Effector memory CD8-positive, alpha-beta T cell (primary cell): ENCODE results near the gene VSX1.
A peak's percentile ranks its signal among the peaks of the same experiment; 100 is the strongest.

Experiments used
- ATAC-seq: fragments of 150-1000 bp; cut with Tn5 transposase; replicated peaks from 2 replicates; pipeline ENCODE4 v1.10.0; 2021; ENCODE audit warnings: mild to moderate bottlenecking, moderate library complexity
- DNase-seq, 3 experiments: peaks; one replicate each; pipeline ENCODE4 v3.0.0; 2021
- H3K27ac Mint-ChIP-seq, 2 donors: one replicate each; pipeline ENCODE4 v1.8.0; 2022; ENCODE audit warnings: mild to moderate bottlenecking in 2 of 2, mixed read lengths in 2 of 2, moderate library complexity in 2 of 2
- H3K27me3 Mint-ChIP-seq, 2 donors: one replicate each; pipeline ENCODE4 v1.8.0; 2022; ENCODE audit warnings: mixed read lengths in 2 of 2
- H3K36me3 Mint-ChIP-seq: one replicate; pipeline ENCODE4 v1.8.0; 2022; ENCODE audit warnings: mild to moderate bottlenecking, moderate library complexity, mixed read lengths; ENCODE audit not compliant: insufficient read depth
- H3K4me1 Mint-ChIP-seq, 2 donors: one replicate each; pipeline ENCODE4 v1.8.0; 2022; ENCODE audit warnings: low read depth in 2 of 2, mixed read lengths in 2 of 2
- H3K4me3 Mint-ChIP-seq, 2 donors: one replicate each; pipeline ENCODE4 v1.8.0; 2022; ENCODE audit warnings: mild to moderate bottlenecking in 2 of 2, mixed read lengths in 2 of 2, moderate library complexity in 2 of 2
- H3K9me3 Mint-ChIP-seq, 2 donors: one replicate each; pipeline ENCODE4 v1.8.0; 2022; ENCODE audit warnings: mixed read lengths in 2 of 2

Gene VSX1

DNA sequence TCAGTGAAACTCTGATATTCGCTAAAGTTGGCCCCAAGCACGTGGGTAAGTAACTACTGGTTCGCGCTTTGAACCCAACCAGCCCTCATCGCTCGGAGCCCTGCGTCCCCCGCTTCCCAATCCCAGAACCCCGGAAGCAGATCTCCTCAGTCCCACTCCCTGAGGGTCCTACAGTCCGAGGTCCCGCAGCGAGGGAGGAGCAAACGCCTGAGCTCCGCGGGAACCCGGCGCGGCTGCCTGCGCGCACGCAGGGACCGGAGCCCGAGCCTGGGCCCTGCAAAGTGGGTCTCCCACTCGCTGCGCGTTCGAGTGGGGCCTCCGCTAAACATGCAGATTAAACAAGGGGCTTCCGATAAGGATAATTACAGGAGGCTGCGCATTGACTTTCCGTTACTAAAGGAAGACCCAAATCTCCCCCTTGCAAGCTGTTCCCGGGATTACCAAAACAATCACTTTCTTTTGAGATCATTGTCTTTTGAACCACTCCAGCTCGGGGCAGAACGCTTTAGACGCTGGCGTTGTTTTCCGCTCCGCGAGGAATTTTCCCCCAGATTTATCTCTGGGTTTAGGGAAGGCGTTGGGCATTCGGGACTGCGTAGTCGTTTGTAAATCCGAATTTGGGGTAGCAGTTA, 1.3 kb upstream of the VSX1 start:
- Mint-ChIP-seq H3K4me3 (peak overlapping the region; percentile 60 to 74), H3K27ac (no peak overlapping the region)
- no peak for ATAC-seq

DNA sequence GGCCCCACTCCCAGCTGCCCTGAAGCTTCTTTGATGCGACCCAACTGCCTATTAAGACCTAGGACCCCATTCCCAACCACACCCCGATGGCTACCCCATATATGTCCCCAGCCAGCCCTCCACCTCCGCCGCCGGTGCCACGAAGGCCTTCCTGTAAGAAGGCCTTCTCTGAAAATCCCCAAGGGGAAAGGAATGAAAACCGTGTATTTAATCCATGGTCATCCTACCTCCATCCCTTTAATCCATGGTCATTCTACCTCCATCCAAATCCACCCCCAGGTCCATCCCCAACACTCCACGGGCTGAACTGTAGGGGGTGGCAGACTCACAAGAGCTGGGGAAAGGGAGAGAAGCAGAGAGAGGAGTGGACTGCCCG, 545 bp upstream of the VSX1 start:
- no peak for DNase-seq
- Mint-ChIP-seq H3K36me3 (peaks cover 3% of the 10 kb centered on the region), H3K27ac (no peak overlapping the region), H3K27me3 (peaks cover 72 to 89% of the 10 kb centered on the region in 2 donors), H3K9me3 (no peaks in the 10 kb centered on the region), H3K4me1 (peaks cover 19 to 20% of the 10 kb centered on the region in 2 donors), H3K4me3 (peak overlapping the region; percentile 40 to 51)
- no peak for ATAC-seq

More for the DNA sequence above, 1.3 kb upstream of the VSX1 start:
- Mint-ChIP-seq H3K9me3 (no peaks in the 10 kb centered on the region), H3K36me3 (peaks cover 3% of the 10 kb centered on the region), H3K27me3 (peaks cover 64 to 81% of the 10 kb centered on the region in 2 donors), H3K4me1 (peaks cover 17 to 19% of the 10 kb centered on the region in 2 donors)
- DNase-seq, result no peak

DNA sequence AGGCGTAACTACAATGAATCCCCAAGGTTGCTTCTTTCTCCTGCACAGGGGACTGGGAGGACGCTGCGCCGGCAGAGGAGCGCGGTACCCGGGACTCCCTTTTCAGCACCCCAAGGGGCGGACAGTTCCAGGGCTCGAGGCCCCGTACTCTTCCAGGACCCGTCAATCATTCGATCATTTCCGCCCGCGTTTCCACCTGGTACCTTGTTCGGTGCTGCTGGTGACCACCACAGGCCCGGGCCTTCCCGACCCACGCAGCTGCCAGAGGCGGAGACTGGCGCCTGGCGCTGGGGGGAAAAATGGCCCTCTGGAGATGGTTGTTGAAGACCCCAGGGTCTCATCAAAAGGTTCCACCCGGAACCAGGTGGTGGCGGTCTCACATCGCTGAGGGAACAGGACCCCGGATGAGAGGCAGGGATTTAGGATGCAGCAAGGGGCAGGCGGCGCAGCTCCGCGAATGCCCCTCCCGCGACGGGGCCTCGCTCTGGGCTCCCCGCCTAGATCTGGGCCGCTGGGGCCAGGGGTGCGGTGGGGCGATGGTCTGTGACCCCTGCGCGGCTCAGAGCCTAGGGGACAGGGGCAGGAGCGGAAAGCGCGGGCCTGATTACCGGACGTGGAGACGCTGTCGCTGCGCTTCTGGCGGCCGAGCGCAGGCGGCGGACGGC, 744 bp downstream of the VSX1 start:
- Mint-ChIP-seq H3K4me1 (peaks cover 19 to 24% of the 10 kb centered on the region in 2 donors), H3K27me3 (peaks cover 78 to 93% of the 10 kb centered on the region in 2 donors), H3K27ac (no peak overlapping the region), H3K4me3 (no peak overlapping the region), H3K36me3 (peaks cover 3% of the 10 kb centered on the region), H3K9me3 (no peaks in the 10 kb centered on the region)
- ATAC-seq (peak; percentile 28), DNase-seq (peak in 2 of 3 experiments; percentile 26 to 31)

DNA sequence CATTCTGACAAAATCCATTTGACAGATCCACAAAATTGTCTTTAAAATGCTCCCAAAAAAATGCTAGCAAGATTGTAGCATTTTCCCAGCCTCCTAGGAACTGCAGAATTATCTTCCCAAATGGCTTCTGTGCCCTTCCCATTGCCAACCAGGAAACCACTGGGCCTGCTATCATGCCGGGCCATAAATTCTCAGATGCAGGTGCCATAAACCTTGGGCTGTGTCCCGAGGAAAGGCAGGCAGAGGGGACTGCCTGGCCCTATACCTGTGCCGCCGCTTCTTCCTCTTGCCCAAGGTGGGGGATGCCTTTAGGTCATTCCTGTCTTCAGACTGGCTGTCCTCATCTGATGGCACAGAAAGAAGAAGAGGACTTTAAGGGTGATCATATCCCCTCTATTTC, 2.8 kb downstream of the VSX1 start:
- peaks cover 14 to 17% of the 10 kb centered on the region in 2 donors for H3K4me1 Mint-ChIP-seq
- no peaks in the 10 kb centered on the region for H3K36me3 Mint-ChIP-seq
- H3K4me3 Mint-ChIP-seq, result no peak overlapping the region
- DNase-seq (no peak), ATAC-seq (no peak)
- no peaks in the 10 kb centered on the region for H3K9me3 Mint-ChIP-seq
- H3K27ac Mint-ChIP-seq, result no peak overlapping the region
- peaks cover 68 to 73% of the 10 kb centered on the region in 2 donors for H3K27me3 Mint-ChIP-seq

DNA sequence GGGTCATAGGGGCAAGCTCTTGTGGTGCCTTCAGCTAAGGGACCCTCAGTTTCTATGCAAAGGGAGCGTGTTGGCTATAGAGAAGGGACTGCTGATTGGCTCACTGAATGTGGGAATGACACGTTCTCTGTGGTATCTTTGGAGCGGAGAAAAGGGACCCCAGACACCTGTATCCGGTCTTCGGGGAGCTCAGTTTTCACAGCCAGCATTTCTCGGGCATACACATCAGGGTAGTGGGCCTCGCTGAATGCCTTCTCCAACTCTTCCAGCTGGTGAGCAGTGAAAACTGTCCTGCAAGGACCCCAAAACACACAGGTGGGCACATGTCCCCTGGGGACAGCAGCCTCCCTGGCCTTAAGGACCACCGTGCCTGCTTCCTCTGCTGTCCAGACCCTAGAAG, 3.3 kb downstream of the VSX1 start:
- Mint-ChIP-seq H3K4me3 (no peak overlapping the region), H3K27ac (no peak overlapping the region), H3K9me3 (no peaks in the 10 kb centered on the region), H3K36me3 (no peaks in the 10 kb centered on the region), H3K27me3 (peaks cover 67 to 68% of the 10 kb centered on the region in 2 donors), H3K4me1 (peaks cover 10 to 14% of the 10 kb centered on the region in 2 donors)
- no peak for ATAC-seq
- no peak for DNase-seq

DNA sequence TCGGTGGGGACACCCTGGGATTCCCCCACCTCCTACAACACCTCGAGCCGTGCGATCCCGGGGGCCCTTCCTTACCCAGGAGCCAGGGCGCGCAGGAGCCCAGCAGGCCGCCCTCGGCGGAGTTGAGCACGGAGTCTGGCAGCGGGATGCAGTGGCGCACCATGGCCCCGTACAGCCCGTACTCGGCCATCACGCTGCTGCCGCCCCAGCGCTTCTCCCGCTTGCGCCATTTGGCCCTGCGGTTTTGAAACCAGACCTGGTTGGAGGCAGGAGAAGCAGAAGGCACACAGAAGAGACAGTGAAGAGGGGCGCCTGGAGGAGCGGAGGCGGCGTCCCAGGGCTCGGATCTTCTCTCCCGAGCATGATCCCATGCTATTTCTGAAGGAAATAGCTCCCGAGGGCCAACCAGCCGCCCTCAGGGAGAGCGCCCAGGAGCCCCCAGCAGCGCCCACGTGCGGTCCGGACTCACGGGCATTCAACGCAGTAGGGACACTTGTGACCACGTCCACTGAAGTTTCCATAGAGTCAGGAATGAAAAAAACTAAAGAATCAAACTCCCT, 4.3 kb downstream of the VSX1 start:
- DNase-seq (no peak), ATAC-seq (peak; percentile 27)
- Mint-ChIP-seq H3K9me3 (no peaks in the 10 kb centered on the region), H3K4me1 (peaks cover 5 to 11% of the 10 kb centered on the region in 2 donors), H3K27ac (no peak overlapping the region), H3K36me3 (no peaks in the 10 kb centered on the region), H3K27me3 (peaks cover 58 to 68% of the 10 kb centered on the region in 2 donors), H3K4me3 (no peak overlapping the region)

DNA sequence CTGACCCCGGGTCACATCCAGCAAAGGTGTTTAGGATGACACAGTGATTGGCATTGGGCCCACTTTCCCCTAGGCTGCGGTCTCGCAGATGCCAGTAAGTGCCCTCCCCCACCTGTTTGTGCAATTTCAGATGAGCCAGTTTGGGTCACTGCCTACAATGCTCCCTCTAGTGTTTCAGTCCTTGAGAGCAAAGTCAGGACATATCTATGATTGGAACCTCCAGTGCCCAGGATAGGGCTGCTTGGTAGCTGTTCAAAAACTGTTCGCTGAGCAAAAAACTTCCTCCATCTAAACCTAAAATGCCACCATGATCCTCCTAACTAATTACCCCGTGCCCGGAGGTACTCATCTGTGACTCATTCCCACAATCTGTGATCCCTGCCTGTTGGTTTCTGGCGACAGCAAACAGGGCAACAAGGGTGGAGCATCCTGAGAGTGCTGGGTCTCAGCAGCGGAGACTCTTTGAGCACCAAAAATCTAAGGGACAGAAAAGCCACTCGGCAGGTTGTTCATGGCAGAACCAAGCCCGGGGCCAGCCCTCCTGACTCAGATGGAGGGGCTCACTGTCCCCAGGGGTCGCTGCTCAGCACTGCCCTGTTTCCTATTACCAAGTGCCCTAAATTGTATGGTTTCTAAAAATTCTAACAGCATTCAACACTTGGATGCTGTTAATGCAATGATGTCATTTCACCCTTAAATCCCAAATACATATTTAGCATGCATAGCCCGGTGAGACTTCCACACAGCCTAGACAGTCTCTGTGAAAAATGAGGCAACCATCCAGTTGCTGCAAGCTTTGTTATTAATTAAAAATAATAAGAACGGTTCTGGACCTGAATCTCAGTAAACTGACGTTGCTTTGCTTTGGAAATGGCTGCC, 5.0 kb downstream of the VSX1 start:
- Mint-ChIP-seq H3K27me3 (peaks cover 51 to 67% of the 10 kb centered on the region in 2 donors), H3K36me3 (no peaks in the 10 kb centered on the region), H3K9me3 (no peaks in the 10 kb centered on the region), H3K4me3 (no peak overlapping the region), H3K4me1 (peaks cover 0 to 11% of the 10 kb centered on the region in 2 donors), H3K27ac (no peak overlapping the region)
- no peak for DNase-seq
- ATAC-seq, result peak; percentile 51

DNA sequence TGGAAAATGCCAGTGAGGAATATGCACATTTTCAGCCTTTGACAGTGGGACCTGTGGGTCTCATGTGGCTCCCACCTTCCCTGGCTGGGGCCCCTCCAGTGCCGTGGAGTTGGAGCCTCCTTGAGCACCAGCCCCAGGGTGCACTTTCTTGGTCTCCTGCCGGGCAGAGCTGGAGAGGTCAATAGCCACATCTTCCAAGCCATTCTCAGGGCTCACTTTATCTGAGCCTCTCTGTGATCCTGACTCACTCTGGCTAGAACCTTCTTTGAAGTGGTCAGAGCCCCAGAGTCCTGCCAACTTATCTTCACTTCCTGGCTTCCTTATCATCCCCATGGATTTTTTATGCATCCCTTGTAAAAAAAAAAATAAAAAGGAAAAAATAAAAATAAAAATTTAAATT, 5.7 kb downstream of the VSX1 start:
- Mint-ChIP-seq H3K36me3 (no peaks in the 10 kb centered on the region), H3K27me3 (peaks cover 48 to 75% of the 10 kb centered on the region in 2 donors), H3K9me3 (no peaks in the 10 kb centered on the region), H3K4me1 (peaks cover 0 to 11% of the 10 kb centered on the region in 2 donors), H3K4me3 (no peak overlapping the region), H3K27ac (no peak overlapping the region)
- ATAC-seq (no peak), DNase-seq (no peak)

DNA sequence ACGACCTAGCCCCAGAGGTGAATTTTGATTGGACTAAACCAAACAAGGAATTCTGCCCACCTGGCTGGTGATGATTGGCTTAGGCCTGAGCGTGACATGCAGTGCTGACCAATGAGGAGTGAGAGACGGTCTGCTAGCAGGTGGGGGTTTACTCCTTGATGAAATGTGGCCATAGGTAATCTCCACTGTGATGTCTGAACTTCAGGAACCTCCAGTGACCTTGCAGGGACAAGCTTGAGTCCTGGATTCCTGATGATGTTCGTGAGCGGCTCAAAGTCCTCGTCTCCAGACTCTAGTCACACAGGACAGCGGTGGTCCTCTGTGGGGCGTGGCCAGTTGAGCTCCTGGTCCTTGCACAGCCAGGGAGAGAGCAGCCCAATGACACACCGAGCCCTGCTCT, 8.4 kb downstream of the VSX1 start:
- Mint-ChIP-seq H3K27ac (no peak overlapping the region), H3K4me1 (peaks cover 0 to 7% of the 10 kb centered on the region in 2 donors), H3K9me3 (no peaks in the 10 kb centered on the region), H3K4me3 (no peak overlapping the region), H3K36me3 (no peaks in the 10 kb centered on the region), H3K27me3 (peaks cover 21 to 71% of the 10 kb centered on the region in 2 donors)
- no peak for ATAC-seq
- DNase-seq, result no peak

DNA sequence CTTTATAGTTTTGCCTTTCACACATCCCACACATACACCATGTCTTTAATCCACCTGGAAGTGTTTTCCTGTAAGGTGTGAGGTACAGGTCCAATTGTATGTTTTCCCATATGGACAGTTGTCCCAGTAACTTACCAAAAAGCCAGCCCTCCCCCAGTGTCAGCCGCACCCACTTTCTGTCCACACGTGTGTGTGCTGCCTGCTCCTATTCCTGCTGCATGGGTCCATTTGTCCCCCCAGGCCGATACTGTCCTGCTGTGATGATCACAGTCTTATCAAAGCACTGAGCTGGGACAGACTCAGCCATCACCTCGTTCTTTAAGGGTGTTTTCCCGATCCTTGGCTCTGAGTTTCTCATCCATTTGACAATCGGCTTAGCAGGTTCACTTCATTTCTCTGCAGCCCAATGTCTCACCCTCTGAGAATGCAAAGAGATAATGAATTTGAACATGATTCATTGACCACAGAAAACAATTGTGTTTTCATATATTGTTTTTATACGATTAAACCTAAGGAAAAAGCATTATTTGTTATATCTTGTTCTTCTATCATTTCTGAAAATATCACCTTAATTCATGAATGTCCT, 9.6 kb downstream of the VSX1 start:
- Mint-ChIP-seq H3K36me3 (no peaks in the 10 kb centered on the region), H3K9me3 (no peaks in the 10 kb centered on the region), H3K4me3 (no peak overlapping the region), H3K4me1 (peaks cover 0 to 4% of the 10 kb centered on the region in 2 donors), H3K27ac (no peak overlapping the region), H3K27me3 (peaks cover 9 to 59% of the 10 kb centered on the region in 2 donors)
- DNase-seq (no peak), ATAC-seq (no peak)

DNA sequence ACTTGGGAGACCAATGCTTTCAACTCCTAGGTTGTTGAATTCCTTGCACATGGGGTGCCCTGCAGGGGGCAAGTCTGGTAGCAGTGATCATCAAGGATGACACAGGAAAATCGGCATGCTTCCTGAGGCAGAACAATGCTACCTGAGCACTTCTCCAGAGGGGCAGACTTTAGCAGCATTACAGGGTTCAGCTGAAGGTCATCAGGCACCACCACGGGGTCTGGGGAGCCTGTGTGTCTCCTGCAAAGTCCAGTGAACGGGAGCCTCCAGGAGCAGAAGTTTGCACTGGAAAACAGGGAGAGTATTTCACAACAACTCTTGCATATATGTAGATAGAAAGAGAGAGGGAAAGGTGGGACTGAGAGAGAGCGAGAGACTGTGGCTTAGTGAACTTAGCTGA, 10.2 kb downstream of the VSX1 start:
- DNase-seq (no peak), ATAC-seq (no peak)
- H3K36me3 Mint-ChIP-seq, result no peaks in the 10 kb centered on the region
- no peaks in the 10 kb centered on the region for H3K9me3 Mint-ChIP-seq
- no peaks in the 10 kb centered on the region for H3K4me1 Mint-ChIP-seq
- H3K4me3 Mint-ChIP-seq, result no peak overlapping the region
- H3K27ac Mint-ChIP-seq, result no peak overlapping the region
- H3K27me3 Mint-ChIP-seq, result peaks cover 3 to 54% of the 10 kb centered on the region in 2 donors

DNA sequence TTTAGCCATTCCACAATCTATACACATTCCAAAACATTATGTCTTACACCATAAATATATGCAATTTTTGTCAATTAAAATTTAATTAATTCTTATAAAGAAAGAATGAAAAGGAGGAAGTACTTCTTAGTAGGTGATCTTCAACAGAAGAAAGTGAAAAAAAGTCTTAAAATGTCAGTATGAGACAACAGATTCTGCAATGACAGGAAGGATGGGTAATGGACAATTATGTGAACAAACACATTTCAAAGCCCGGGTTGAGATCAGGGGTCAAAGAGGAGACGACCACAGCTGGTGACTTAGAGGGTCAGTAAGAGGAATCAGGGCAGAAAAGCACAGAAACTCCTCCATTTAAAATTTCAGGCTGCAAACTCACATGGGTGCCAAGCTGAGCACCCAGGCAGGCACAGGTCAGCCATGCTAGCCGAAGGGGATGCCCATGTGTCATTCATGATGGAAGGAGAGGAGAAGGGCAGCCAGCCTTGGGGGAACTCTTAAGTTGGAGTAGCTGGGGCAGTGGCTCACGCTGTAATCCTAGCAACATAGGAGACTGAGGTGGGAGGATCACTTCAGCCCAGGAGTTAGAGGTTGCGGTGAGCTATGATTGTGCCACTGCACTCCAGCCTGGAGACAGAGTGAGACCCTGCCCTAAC, 11.0 kb downstream of the VSX1 start:
- Mint-ChIP-seq H3K4me1 (peaks cover 1% of the 10 kb centered on the region in 2 donors), H3K9me3 (no peaks in the 10 kb centered on the region), H3K4me3 (no peak overlapping the region), H3K36me3 (no peaks in the 10 kb centered on the region), H3K27me3 (peaks cover 0 to 52% of the 10 kb centered on the region in 2 donors), H3K27ac (no peak overlapping the region)
- DNase-seq (no peak), ATAC-seq (no peak)
